ENCODE data around the gene APCDD1L.

Gene APCDD1L

DNA sequence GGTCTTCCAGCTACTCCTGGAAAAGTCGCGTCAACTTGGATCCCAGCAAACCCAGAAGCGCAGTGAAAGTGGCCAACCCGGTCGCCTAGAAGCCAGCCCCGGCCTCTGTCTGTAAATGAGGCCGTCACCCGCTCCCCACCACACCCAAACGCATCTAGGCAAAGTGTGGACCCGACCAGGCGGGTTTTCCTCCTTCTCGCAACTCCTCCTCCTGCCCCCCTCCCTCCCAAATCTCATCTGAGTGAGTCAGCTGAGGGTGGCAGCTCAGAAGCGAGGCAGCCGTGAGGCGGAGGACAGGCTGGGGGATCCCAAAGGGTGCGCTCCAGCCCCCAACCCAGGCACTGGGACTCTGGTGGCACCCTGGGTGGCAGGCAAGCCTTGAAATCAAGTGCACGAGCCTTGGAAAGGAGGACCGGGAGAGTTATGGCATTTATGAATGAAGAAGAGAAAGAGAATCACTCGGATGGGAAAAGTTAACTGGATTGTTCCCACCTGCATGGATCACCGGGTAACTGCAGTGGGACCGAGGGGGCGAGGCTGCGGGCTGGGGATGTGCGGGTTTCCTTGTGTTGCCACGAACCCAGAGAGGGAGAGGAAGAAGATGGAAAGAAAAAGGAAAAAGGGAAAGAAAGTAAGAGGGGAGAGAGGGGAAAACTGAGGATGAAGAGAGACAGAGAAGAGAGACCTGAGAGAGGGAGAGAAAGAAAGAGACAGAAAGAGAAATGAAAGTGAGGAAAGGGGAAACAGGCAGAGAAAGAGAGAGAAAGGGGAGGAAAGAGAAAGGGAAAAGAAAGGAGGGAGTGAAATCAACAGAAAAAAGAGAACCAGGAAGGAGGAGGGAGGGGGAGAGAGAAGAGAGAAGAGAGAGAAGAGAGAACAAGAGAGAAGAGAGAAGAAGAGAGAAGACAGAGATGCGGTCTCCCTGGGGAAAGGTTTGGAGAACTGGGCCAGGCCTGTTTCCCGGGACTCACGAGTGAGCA, at the start of gene APCDD1L:
APCDD1L (minus strand) TSS at position 167 of the 980 bp plus-strand sequence. CDS start 692 bp downstream, outside the sequence.
- no peak for DNase-seq

DNA sequence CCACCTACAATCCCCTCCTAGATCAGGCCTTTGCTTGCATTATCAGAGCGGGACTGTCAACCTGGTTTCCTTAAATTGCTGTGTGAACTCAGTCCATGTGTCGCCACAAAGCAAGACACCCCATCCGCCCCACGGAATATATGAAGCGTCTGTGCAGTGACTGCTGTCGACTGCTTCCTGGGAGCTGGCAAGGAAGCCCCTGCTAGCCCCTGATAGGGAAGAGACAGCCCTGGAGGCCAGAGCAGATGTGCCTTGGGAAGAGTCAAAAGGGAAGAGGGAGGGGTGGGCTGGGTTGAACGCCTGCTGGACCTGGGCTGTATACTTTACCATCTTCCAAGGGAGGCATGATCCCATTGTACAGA, 44.1 kb upstream of the APCDD1L start:
- DNase-seq = no peak

DNA sequence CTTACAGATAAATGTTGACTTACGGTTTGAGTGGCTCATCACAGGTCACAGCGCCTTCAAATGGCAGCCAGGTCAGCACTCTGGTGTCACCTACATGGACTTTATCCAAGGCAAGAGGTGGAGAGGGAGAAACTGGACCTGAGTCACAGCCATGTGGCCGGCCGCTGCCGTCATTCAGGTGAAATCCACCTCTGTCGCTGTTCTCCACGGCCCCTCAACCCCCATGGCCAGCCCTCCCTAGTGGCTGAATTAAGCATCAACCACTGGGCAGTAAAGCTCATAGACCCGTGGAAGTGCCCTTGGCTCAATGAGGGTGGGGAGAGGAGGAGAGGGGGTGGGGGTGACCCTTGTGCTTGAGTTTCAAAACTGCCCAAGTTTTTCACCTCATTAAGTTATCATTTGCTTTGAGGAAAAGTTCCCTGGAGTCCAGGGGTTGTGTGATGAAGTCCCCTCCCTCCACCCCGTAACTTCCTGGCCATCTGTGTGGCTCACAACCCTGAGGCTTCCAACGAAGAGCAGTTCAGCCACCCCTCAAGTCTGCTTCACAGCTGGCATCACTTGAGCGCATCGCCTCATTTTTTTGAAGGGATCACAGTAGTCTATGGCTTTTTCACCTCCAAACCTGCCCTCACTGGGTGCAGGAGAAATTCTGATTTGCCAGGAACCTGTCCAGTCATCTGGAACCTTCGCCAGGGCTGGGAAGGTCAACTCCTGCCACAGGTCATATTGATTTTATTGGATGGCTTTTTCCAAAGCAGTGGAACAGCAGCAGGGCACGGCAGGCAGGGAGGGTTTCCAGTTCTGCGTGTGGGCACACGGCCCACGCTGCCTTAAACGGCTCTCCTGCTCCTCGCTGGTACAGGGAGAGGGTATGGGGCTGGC, 43.5 kb upstream of the APCDD1L start:
- DNase-seq = no peak

DNA sequence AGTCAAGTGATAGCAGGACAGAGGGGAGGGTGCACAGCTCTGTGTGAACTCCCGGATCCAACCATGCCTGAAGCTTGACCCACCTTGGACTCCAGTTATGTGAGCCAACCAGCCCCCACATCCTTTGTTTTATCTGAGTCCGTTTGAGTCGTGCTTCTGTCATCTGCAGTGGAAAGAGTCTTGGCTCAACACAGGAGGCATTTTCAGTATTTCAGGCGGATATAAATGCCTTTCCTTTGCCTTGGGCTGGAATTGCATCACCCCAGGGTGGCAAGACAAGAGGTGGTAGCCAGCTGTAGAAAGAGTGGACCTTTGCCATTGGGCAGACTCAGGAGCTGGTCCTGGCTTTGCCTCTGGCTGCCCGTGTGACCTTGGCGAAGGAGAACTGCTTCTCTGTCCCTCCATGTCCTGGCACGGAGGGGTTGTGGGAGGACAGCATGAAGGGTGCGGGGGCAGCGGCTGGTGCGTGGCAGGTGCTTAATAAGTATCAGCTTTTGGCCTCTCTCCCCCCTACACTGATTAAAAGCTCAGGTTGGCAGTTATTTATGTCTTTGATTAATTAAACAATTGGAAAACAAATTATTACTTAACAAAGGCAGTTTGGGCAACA, 42.6 kb upstream of the APCDD1L start:
- DNase-seq = no peak

DNA sequence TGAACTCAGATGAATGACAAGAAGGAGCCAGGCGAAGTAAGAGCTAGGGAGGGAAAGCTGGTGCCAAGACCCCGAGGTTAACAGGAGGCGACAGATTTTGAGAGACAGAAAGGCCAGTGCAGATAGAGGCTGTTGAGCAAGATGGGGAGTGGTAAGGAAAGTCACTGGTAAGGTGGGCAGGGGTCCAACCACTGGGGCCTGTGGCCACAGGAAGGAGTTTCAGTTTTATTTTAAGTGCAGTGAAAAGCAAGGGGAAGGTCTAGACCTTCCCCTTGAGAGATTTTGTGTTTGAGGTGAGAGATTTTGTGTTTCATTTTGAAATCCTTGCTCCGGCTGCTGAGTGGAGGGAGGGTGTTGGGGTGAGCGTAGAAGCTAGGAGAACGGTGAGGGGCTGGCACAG, 41.8 kb upstream of the APCDD1L start:
- DNase-seq = no peak

DNA sequence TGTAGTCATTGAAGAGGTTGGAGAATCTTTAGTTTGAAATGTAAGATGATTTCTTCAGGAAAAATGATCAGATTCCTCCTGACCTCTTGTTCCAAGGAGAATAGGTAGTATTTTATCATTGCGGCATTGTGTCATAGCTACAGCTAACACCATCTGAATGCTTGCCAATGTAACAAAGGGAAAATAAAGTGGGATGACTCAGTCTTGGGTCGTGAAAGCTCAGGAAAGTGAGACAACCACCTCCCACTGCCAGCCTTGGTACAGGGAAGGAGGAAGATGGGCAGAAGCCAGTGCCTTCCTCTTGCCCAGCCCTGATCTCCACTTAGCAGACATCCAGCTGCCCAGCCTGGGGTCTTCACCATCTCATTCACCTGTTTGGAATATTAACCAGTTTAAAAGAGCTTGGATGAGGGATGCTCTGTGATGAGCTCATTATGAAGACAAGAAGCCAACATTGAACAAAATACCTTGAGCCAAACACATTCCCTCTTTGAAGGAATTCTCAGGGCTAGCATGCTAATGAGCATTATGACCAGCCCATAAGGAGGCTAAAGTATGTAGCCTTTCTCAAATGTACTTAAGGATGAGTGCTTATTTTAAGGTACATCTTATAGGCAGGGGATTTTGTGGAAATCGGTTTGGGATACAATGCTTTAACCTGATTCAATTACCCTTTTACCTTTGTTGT, 40.0 kb upstream of the APCDD1L start:
- no peak for DNase-seq

DNA sequence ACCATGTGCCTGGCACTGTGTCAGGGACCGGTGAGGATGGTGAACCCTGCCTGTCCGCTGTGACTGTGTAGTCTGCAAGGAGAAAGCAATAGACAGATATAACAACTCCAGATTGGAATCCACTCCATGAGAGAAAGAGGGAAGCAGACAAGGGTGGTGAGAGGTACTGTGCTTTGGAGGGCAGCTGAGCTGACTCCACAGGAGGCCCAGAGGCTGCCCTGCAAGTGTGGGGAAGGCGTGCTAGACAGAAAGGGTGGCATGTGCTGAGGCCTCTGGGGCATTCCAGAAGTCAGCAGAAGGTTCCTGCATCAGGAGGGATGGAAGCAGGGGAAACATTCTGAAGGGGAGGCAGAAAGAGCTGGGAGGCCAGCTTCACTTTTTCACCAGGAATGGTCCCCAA, 39.3 kb upstream of the APCDD1L start:
- DNase-seq = no peak

DNA sequence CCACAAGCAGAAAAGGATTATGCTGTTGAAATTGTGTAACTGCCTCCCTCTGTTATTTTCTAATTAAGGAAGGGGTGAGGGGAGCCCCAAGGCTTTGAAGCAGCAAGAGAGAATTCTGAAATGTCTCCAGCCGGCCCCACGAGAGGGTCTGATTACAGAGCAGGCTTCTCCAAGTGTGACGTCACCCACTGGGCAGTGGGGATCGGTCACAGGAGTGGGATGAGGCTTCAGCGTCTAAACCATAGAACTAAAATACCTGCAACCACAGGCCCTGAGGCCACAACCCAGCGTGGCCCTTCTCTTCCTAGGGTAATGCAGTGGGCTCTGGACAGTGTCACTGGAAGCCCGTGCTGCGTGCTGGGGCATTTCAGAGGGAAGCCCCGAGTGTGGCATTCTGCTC, 38.6 kb upstream of the APCDD1L start:
- no peak for DNase-seq

DNA sequence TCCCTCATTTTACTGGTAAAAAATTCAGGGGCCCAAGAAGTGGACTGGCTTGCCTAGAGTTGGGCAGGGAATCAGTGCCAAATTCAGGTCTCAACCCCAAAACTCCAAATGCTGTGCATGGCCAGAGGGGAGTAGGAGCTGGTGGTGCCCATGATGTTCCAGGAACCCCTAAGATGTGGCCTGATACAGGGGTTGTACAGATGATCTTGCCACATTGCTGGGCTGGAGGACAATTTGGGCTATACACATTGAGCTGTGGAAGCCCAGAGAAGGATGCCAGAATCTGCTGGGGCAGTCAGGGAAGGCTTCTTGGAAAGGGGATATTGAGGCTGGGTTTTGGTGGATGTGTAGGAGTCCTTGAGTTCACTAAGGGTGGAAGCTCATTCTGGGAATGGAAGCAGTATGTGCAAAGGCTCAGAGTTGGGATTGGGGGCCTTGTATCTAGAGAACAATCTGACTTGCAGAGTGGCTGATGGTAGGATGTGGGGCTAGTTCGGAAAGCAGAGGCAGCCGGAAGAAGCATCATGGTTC, 38.0 kb upstream of the APCDD1L start:
- no peak for DNase-seq

DNA sequence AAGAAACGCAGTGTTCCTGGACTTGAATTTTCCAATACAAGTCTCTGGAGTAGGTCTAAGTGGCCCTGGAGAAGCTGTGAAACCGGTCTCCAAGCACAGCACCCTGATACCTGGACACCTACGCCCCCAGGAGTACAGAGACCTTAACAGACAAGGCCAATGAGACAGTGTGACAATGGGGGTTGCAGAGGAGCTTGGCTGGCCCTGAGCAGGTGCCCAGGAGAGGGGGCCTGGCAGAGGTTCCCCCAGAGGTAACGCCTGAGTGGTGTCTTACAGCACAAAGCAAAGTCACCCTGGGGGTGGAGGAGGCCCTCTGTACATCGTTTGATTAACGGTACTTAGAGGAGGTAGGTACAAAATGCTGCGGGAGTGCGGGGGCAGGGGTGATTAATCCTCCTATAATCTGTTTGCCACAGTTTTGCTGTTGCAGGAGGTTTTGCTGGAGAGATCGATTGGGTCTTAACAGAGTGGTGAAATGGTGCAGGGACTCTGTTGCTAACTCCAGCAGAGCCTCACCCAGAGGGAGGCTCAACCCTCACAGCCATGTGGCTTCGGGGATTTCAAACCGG, 37.3 kb upstream of the APCDD1L start:
- DNase-seq = no peak

DNA sequence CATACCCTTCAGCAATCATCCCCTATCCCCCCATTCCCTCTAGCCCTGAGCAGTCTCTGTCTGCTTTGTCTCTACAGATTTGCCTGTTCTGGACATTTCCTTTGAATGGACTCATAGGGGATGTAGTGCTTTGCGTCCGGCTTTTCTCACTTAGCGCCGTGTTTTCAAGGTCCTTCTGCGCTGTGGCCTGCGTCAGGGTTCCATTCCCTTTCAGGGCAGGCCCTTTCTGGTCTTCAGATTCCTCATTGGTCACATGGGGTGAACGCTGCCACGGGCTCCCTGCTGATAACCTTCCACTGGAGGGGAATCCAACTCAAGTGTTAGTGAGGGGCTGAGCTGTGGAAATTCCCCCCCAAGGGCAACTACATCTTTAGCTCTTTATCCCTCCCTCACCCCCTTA, 36.4 kb upstream of the APCDD1L start:
- DNase-seq = no peak

DNA sequence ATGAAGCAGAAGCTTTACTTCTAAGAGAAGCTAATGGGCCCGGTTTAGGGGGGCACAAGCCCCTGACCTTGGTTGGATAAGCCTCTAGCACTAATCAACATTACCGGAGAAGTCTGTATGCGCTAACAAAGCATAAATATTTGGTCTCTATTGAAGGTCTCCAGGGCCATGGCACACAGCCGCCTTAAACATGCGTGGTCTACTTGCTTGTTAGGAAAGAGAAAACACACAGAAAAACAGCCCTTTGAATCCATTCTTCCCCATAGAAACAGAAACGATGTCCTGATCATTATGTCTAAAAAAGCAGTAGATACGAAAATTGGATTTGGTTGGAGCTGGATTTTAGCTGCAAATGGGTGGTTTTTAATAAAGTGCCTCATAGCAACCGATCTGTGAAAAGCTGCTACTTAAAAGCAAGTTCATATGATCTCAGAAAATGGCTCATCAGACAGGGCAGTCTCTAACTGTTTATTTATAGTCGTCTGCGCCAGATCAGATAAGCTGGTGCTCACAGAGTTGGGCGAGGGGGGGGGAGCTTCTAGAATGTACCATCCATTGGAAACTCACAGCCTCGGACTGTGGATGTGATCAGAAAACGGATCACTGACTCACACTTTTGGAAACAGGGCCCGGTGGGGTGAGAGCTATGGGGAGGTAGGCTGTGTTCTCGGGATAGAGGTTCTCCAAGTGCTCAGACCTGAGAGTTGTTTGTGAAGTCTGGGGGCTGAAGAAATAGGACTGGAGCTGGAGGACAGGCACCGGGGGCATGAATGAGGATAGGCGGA, 35.3 kb upstream of the APCDD1L start:
- no peak for DNase-seq

DNA sequence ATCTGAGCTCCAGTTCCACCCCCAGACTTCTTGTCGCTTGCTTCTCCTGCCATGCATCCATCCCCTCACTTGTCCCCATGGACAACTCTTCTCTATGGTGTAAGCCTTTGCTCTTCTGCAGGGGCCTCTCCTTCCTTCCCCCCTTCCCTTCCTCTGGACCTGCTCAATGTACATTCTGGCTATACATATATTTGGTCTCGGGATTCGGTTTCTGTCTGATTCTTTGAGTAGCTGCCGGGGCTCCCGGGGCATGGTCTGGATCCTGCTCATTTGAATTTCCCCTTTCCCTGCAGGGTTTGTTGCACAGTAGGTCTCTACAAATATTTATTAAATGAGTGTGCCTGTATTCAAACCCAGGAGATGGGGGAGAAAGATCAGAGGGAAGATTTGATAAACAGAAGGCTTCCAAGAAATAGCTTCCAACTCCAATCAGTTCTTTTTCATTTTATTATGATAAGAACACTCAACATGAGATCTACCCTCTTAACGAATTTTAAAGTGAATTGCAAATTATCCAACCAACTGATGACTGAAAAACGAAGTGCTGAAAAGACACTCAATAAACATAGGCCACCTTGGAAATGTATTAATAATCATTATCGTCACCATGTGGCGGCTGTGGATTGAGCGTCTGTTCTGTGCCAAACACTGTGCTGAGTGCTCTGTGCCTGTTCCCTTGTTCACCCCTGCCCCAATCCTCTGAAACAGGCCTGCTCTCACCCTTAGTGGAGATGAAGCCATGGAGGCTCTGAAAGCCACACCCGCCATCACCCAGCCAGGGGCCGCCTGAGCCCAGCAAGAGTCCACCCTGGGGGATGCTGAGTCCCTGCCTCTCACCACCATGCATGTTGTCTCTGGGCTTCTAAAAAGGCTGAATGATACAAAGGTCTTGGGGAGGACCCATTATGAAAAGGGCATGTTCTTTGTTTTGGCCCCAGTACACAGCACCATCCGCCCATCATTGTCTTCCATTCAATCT, 34.3 kb upstream of the APCDD1L start:
- no peak for DNase-seq

DNA sequence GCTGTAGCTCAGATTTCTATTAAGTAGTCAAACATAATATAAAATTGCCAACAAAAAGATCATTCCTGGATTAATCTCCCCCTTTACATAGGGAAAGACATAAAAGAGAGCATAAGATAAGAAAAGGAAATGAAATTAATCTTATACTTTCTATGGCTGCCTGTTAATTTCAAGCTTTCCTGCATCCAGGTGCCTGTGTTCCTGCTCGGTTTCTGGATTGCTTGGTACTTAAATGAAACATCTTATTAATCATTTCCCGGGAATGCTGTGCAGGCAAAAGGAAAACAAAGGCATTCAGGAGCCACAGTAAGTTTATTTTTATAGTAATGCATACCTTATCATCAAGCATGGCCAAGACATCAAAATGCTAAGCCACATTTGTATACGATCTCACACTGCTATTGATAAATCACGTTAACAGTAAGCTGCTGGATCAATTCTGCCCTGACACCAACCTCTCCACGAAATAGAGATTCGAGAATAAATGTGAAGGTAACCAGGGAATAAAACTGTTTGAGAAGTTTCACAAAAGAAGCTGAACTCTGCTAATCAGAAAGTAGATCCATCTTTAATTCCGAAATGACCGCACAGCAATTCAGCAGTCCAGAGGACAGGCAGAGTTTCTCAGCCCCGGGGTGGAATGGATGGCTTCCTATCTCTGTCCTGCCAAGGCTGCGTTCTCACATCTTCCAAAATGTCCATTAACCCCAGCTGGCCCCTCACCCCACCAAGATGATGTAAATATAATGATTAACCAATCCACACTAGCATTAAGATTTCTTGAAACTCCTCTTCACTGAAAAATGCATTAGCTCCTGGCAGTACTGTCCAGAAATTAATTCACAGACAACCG, 32.6 kb upstream of the APCDD1L start:
- DNase-seq = no peak

DNA sequence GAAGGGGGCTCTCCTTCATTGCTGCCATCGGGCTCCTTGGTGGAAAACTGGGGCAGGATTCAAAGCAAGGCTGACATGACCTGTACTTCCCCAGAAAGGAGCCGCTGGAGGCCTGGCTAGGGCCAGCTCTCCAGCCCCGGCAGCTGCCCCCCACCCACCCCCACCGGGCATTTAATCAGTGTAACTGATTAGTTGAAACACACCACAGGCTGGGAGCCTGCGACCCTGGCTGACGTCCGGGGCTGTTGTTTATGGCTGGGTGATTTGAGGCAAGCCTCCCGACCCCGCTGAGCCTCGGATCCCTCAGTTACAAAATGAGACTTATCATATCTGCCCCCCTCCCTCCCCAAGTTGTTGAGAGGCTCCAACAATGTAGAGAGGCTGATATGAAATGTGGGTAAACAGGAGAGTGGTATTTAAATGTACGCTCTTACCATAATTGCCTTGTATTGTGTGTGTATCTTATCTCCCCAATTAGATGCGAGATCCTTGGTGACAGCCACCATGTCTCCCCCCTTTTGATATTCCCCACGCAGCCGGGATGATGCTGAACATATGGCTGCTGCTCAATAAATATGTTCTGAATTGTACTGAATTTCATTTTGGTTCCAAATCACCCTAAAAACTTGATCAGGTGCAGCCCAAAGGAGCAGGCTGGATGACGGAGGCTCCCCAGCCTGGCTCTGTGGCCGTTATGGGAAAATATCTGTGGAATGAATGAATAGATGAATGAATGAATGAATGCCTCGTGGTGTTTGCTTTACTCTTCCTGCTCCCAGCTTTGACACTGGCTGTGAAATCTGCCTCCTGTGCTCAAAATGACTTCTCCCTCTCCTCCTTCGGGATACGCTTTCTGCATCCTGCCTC, 31.8 kb upstream of the APCDD1L start:
- DNase-seq = no peak

DNA sequence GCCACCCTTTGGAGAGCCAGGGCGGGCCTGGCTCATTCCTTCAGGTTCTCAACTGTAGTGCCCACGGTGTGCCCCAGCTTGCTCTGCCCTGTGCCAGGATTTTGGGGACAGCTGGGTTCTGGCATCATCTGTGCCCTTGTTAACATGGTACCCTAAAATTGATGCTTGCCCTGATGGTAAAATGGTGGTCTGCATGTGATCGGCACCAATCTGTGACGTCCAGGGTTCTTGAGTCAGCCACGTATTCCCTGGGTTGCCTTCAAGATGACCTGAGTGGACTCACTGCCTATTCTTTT, 31.2 kb upstream of the APCDD1L start:
- no peak for DNase-seq

DNA sequence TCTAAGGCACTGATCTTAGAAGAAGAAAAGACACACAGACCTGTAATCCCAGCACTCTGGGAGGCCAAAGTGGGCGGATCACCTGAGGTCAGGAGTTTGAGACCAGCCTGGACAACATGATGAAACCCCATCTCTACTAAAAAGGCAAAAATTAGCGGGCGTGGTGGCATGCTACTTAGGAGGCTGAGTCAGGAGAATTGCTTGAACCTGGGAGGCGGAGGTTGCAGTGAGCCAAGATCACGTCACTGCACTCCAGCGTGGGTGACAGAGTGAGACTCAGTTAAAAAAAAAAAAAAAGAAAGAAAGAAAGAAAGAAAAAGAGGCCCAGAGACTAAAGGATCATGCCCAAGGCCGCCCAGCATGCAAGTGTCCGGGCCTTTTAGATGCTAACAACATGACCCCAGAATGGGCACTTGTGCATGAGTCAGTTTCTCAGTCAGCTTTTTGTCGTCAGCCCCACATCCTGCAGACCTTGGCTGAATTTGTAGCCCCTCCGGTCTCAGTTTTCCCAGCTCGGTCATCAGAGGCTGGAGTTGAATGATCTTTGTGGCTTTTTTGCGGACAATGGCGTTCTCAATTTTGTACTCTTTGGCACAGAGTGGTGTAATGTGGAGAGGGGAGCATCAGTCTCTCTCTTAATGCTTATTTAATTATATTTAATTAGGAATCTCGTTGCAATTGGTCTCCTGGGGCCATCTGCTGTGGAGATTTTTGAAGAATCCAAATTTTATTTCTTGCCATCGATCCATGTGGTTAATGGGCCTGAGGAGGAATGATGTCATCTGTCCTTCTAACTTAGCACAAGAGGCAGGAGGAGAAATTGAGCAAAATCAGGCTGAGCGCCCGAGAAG, 30.6 kb upstream of the APCDD1L start:
- no peak for DNase-seq

Data from AML-193 (cell line).